Activated CD4-positive, alpha-beta memory T cell treated with anti-CD3 and anti-CD28 coated beads for 36 hours (primary cell): Measurements from ENCODE around the gene CD1E. TPM values are rescaled to one million over a fixed set of nuclear protein-coding genes. Genes with fewer than 3 reads are reported as not detected.
A peak's percentile ranks its signal among the peaks of the same experiment; 100 is the strongest.

Source experiments
- CTCF ChIA-PET: fragments of 350-600 bp; sonication (Branson Sonifier 250); formaldehyde crosslinking; loops from one replicate; lab custom pipeline; 2021; ENCODE audit warnings: antibody characterized with exemption, inconsistent platforms; lab: Charles Lee
- POLR2A ChIA-PET: fragments of 350-600 bp; sonication (Branson Sonifier 250); formaldehyde crosslinking; loops from one replicate; lab custom pipeline; 2021; ENCODE audit warnings: antibody characterized with exemption; lab: Charles Lee
- DNase-seq: peaks from one replicate; pipeline ENCODE4 v3.0.0-alpha.2; 2020
- H3K27ac Mint-ChIP-seq: one replicate; pipeline ENCODE4 v1.8.0; 2021; ENCODE audit warnings: mixed read lengths
- H3K27me3 Mint-ChIP-seq: one replicate; pipeline ENCODE4 v1.8.0; 2021; ENCODE audit warnings: mixed read lengths
- H3K36me3 Mint-ChIP-seq: one replicate; pipeline ENCODE4 v1.8.0; 2021; ENCODE audit warnings: mixed read lengths
- H3K4me1 Mint-ChIP-seq: one replicate; pipeline ENCODE4 v1.8.0; 2021; ENCODE audit warnings: low read depth, mixed read lengths
- H3K4me3 Mint-ChIP-seq: one replicate; pipeline ENCODE4 v1.8.0; 2021; ENCODE audit warnings: mild to moderate bottlenecking, mixed read lengths
- H3K9me3 Mint-ChIP-seq: one replicate; pipeline ENCODE4 v1.8.0; 2021; ENCODE audit warnings: mixed read lengths
- intact Hi-C: fragments of 100-400 bp; cut with micrococcal nuclease; formaldehyde crosslinking; loops from one replicate; pipeline ENCODE4 v1.15.1; 2023
- total RNA-seq, 2 experiments: library from RNA; stranded (reverse); gene quantifications; one replicate each; pipeline ENCODE4 v1.2.3, GENCODE V29; 2021

The CD1E gene
- not detected for total RNA-seq

GRCh38 chr1:158353303-158354075 lies at the start of gene CD1E:
Gene CD1E, plus strand, starts transcription at chr1:158353894. Its CDS starts 95 bp downstream, at chr1:158353989.
- Mint-ChIP-seq H3K27ac (no peak within 1 kb of the TSS), H3K9me3 (no peaks in the 10 kb centered on the region), H3K4me3 (no peak within 1 kb of the TSS), H3K4me1 (no peaks in the 10 kb centered on the region), H3K36me3 (no peaks in the 10 kb centered on the region), H3K27me3 (peaks cover 29% of the 10 kb centered on the region)
- intact Hi-C loops = no loop called here
- ChIA-PET POLR2A (no interaction called here), CTCF (no interaction called here)
- no peak for DNase-seq

- ChIA-PET POLR2A (no interaction called here), CTCF (no interaction called here)
- Mint-ChIP-seq H3K36me3 (no peaks in the 10 kb centered on the region), H3K27ac (no peak overlapping the region), H3K9me3 (peaks cover 16% of the 10 kb centered on the region), H3K4me1 (no peaks in the 10 kb centered on the region), H3K27me3 (no peaks in the 10 kb centered on the region), H3K4me3 (no peak overlapping the region)
- no peak for DNase-seq
- intact Hi-C loops = no loop called here
These were observed 43.1 kb upstream of the CD1E start for GRCh38 chr1:158310623-158311022.

GRCh38 chr1:158311066-158311465 lies 42.6 kb upstream of the CD1E start:
- intact Hi-C loops = no loop called here
- CTCF ChIA-PET = no interaction called here
- no peak for DNase-seq

DNA sequence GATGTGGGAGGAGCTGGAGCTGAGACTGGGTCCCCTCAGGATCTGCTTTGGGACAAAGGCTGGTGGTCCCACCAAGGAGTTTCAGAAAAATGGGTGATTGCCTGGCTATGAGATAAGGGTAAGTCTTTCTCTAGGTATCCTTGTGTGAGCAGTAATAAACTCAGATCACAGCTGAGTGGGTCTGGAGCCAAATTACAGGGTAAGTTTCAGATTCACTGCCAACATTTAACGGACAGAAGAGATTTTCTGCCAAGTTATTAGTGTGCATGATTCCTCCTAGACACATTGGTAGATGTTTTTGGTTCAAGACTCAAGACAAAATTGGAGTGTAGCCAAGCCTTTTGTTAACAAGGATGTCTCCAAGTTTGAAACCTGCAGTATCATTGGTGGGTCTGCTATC lies 29.8 kb upstream of the CD1E start:
- no peak overlapping the region for H3K27ac Mint-ChIP-seq
- CTCF ChIA-PET = no interaction called here
- intact Hi-C loops = no loop called here

More at GRCh38 chr1:158311066-158311465, 42.6 kb upstream of the CD1E start:
- Mint-ChIP-seq H3K27me3 (no peaks in the 10 kb centered on the region), H3K27ac (no peak overlapping the region), H3K4me3 (no peak overlapping the region), H3K9me3 (peaks cover 16% of the 10 kb centered on the region), H3K36me3 (no peaks in the 10 kb centered on the region), H3K4me1 (no peaks in the 10 kb centered on the region)
- POLR2A ChIA-PET = no interaction called here

GRCh38 chr1:158324395-158324794 lies 29.3 kb upstream of the CD1E start:
- ChIA-PET CTCF (no interaction called here), POLR2A (no interaction called here)
- H3K36me3 Mint-ChIP-seq = no peaks in the 10 kb centered on the region
- no peak overlapping the region for H3K27ac Mint-ChIP-seq
- H3K9me3 Mint-ChIP-seq = no peaks in the 10 kb centered on the region
- H3K27me3 Mint-ChIP-seq = peaks cover 21% of the 10 kb centered on the region
- intact Hi-C loops = no loop called here
- no peak for DNase-seq
- no peak overlapping the region for H3K4me3 Mint-ChIP-seq
- peaks cover 4% of the 10 kb centered on the region for H3K4me1 Mint-ChIP-seq

More for the DNA sequence above, 29.8 kb upstream of the CD1E start:
- DNase-seq = no peak
- POLR2A ChIA-PET = no interaction called here
- H3K4me3 Mint-ChIP-seq = no peak overlapping the region
- no peaks in the 10 kb centered on the region for H3K9me3 Mint-ChIP-seq
- H3K36me3 Mint-ChIP-seq = no peaks in the 10 kb centered on the region
- H3K4me1 Mint-ChIP-seq = peaks cover 4% of the 10 kb centered on the region
- peaks cover 17% of the 10 kb centered on the region for H3K27me3 Mint-ChIP-seq

- DNase-seq = no peak
- no peaks in the 10 kb centered on the region for H3K9me3 Mint-ChIP-seq
- peaks cover 4% of the 10 kb centered on the region for H3K4me1 Mint-ChIP-seq
- H3K27ac Mint-ChIP-seq = no peak overlapping the region
- CTCF ChIA-PET = no interaction called here
- intact Hi-C loops = no loop called here
- POLR2A ChIA-PET = interaction anchor here (0.7 kb wide), 1 partner anchor 749 kb away, joined by 3 read pairs; the partner anchor contains the start of gene AIM2
- no peaks in the 10 kb centered on the region for H3K36me3 Mint-ChIP-seq
- H3K4me3 Mint-ChIP-seq = no peak overlapping the region
- H3K27me3 Mint-ChIP-seq = peaks cover 14% of the 10 kb centered on the region
These were observed 26.2 kb upstream of the CD1E start for GRCh38 chr1:158327481-158327880.

DNA sequence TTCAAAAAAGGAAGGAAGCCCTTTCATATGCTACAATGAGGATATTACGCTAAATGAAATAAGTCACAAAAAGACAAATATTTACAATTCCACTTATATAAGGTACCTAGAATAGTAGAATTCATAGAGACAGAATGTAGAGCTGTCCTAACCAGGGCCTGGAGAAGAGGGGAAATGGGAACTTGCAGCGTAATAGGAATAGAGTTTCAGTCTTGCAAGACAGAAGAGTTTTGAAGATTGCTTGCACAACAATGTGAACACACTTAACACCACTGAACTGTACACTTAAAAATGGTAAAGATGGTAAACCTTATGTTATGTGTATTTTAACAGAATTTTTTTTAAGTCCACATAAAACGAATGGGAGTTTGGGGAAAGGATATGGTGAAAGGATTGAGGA lies 25.3 kb upstream of the CD1E start:
- no peaks in the 10 kb centered on the region for H3K9me3 Mint-ChIP-seq
- intact Hi-C loops = no loop called here
- H3K36me3 Mint-ChIP-seq = no peaks in the 10 kb centered on the region
- ChIA-PET CTCF (no interaction called here), POLR2A (no interaction called here)
- peaks cover 4% of the 10 kb centered on the region for H3K4me1 Mint-ChIP-seq
- no peak overlapping the region for H3K4me3 Mint-ChIP-seq
- H3K27me3 Mint-ChIP-seq = peaks cover 6% of the 10 kb centered on the region
- DNase-seq = no peak
- no peak overlapping the region for H3K27ac Mint-ChIP-seq

DNA sequence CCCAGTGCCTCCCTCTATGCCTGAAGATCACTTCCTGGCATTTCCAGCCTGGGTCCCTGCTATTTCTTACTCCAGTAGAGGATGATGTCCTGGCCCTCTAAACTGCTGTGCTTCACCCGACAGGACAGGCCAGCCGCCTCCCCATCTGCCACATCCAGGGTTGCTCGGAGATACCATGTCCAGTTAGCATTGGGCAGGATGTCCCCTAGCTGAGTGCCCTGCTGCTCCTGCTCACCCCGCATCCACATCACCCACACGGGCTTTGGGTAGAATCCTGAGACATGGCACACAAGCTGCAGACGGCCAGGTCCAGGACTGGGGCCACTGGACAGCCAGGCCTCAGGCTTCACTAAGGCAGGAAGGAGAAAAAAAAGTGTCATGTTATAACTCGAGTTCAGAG lies 24.4 kb upstream of the CD1E start:
- DNase-seq = no peak
- H3K9me3 Mint-ChIP-seq = no peaks in the 10 kb centered on the region
- POLR2A ChIA-PET = no interaction called here
- CTCF ChIA-PET = interaction anchor here (1.3 to 1.6 kb wide), 4 partner anchors 81 to 338 kb away, joined by 3 to 28 read pairs (median 4); no protein-coding TSS in a partner anchor
- H3K4me1 Mint-ChIP-seq = peaks cover 4% of the 10 kb centered on the region
- peaks cover 6% of the 10 kb centered on the region for H3K27me3 Mint-ChIP-seq
- H3K4me3 Mint-ChIP-seq = no peak overlapping the region
- no peaks in the 10 kb centered on the region for H3K36me3 Mint-ChIP-seq
- intact Hi-C loops = no loop called here
- H3K27ac Mint-ChIP-seq = no peak overlapping the region

DNA sequence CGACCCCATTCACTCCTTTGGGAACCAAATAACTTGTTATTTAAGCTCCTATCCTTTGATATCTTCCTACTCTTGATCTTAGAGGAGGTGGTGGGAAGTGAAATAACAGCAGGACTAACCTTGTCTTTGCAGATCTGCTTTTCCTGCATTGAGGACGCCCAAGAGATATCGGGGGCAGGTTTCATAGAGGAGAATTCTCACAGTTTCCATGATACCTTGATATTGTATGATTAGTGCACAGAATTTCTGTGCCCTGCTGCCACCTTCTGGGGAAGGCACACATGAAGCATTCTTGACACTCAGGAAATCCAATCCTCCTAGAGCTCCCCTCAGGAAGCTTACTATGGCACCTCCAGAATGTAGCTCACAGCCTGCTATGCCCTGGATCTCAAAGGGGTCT lies 24.0 kb upstream of the CD1E start:
- no peak overlapping the region for H3K27ac Mint-ChIP-seq

DNA sequence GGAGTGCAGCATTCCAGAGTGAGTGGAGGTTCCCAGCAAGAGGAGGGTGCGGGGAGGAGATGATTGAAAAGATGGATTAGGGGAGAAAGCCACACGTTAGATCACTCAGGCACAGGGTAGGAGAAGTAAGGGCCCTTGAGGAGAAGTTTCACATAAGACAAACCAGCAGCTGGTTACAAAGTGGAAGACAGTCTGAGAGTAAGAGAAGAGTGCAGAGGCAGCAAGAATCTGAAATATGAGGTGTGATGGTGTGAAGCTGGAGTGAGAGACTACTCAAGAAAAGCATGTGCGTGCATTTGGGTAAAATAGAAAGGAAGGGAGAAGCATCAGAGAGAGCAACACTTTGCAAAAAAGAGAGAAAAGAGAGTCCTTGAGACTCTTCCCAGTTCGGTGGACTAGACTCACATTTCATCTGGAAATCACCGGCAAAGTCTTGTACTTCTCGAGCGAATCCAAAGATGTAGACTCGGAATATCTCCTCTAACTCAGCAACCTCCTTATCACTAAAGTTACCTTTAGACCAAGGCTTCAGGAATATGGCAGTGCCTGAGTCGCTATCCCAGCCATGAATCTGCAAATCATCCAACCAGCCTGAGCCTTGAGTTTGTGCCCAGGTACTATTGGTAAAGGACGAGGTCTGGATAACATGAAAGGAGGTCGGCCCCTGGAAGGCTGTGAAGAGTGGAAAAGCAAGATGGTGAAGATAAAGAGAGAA lies 23.1 kb upstream of the CD1E start:
- Mint-ChIP-seq H3K27me3 (peaks cover 6% of the 10 kb centered on the region), H3K4me3 (no peak overlapping the region), H3K36me3 (no peaks in the 10 kb centered on the region), H3K9me3 (no peaks in the 10 kb centered on the region), H3K4me1 (peaks cover 3% of the 10 kb centered on the region), H3K27ac (no peak overlapping the region)
- POLR2A ChIA-PET = no interaction called here
- no peak for DNase-seq
- CTCF ChIA-PET = interaction anchor here (0.6 to 1.6 kb wide), 7 partner anchors 8 to 339 kb away, joined by 3 to 28 read pairs (median 3); no protein-coding TSS in a partner anchor
- intact Hi-C loops = loop anchor here (5.0 kb wide), 1 partner anchor 128 kb away; no protein-coding TSS in a partner anchor

More for the DNA sequence above, 24.0 kb upstream of the CD1E start:
- Mint-ChIP-seq H3K4me1 (peaks cover 4% of the 10 kb centered on the region), H3K9me3 (no peaks in the 10 kb centered on the region), H3K4me3 (no peak overlapping the region), H3K27me3 (peaks cover 6% of the 10 kb centered on the region), H3K36me3 (no peaks in the 10 kb centered on the region)
- ChIA-PET CTCF (interaction anchor here (0.6 to 1.6 kb wide), 6 partner anchors 9 to 338 kb away, joined by 3 to 28 read pairs (median 4); no protein-coding TSS in a partner anchor), POLR2A (no interaction called here)
- peak; percentile 20 for DNase-seq
- intact Hi-C loops = loop anchor here (5.0 kb wide), 1 partner anchor 127 kb away; no protein-coding TSS in a partner anchor

GRCh38 chr1:158331106-158331425 lies 22.6 kb upstream of the CD1E start:
- CTCF ChIA-PET = no interaction called here
- H3K36me3 Mint-ChIP-seq = no peaks in the 10 kb centered on the region
- no peaks in the 10 kb centered on the region for H3K9me3 Mint-ChIP-seq
- intact Hi-C loops = loop anchor here (5.0 kb wide), 1 partner anchor 129 kb away; no protein-coding TSS in a partner anchor
- DNase-seq = no peak
- H3K27ac Mint-ChIP-seq = no peak overlapping the region
- POLR2A ChIA-PET = no interaction called here
- peaks cover 6% of the 10 kb centered on the region for H3K27me3 Mint-ChIP-seq
- H3K4me1 Mint-ChIP-seq = peaks cover 3% of the 10 kb centered on the region
- H3K4me3 Mint-ChIP-seq = no peak overlapping the region

GRCh38 chr1:158331481-158332150 lies 22.1 kb upstream of the CD1E start, which contains the start of gene CD1B:
Gene CD1B, minus strand, starts transcription at chr1:158331531. Its CDS starts 108 bp downstream, at chr1:158331423.
- no peak within 1 kb of the TSS for H3K4me3 Mint-ChIP-seq
- H3K36me3 Mint-ChIP-seq = no peaks in the 10 kb centered on the region
- POLR2A ChIA-PET = no interaction called here
- CTCF ChIA-PET = no interaction called here
- no peak for DNase-seq
- H3K9me3 Mint-ChIP-seq = no peaks in the 10 kb centered on the region
- peaks cover 6% of the 10 kb centered on the region for H3K27me3 Mint-ChIP-seq
- no peak within 1 kb of the TSS for H3K27ac Mint-ChIP-seq
- intact Hi-C loops = loop anchor here (5.0 kb wide), 1 partner anchor 129 kb away; no protein-coding TSS in a partner anchor
- H3K4me1 Mint-ChIP-seq = peaks cover 3% of the 10 kb centered on the region
